ENCODE data around the gene ZNF774.

Gene ZNF774

DNA sequence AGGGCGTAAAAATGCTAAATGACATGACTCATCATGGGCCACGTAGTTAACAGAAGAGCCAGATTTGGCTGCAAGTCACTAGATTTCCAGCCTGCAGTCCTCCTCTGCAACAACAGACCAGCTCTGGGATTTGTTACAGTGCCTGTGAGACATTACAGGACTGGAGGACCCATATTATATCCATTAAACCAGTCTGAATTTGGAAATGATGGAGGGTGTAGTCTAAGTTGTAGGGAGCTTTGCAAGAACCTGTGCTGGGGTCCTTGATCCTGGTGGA is 10.8 kb downstream of the ZNF774 start:
- no peak for DNase-seq (ENCODE audit: extremely low spot score)
- ChIA-PET CTCF (interaction anchor here (0.7 to 6.6 kb wide), 20 partner anchors 13 to 570 kb away, joined by 3 to 53 read pairs (median 4); partner anchors contain the start of genes HDDC3 and IQGAP1), POLR2A (no interaction called here)
- TF ChIP-seq, protein P1, sequence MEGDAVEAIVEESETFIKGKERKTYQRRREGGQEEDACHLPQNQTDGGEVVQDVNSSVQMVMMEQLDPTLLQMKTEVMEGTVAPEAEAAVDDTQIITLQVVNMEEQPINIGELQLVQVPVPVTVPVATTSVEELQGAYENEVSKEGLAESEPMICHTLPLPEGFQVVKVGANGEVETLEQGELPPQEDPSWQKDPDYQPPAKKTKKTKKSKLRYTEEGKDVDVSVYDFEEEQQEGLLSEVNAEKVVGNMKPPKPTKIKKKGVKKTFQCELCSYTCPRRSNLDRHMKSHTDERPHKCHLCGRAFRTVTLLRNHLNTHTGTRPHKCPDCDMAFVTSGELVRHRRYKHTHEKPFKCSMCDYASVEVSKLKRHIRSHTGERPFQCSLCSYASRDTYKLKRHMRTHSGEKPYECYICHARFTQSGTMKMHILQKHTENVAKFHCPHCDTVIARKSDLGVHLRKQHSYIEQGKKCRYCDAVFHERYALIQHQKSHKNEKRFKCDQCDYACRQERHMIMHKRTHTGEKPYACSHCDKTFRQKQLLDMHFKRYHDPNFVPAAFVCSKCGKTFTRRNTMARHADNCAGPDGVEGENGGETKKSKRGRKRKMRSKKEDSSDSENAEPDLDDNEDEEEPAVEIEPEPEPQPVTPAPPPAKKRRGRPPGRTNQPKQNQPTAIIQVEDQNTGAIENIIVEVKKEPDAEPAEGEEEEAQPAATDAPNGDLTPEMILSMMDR (IDR thresholded peaks at IDR 0.05; ENCODE audit: control extremely low read depth, extremely low read depth, low read depth, missing control alignments), result no peak

DNA sequence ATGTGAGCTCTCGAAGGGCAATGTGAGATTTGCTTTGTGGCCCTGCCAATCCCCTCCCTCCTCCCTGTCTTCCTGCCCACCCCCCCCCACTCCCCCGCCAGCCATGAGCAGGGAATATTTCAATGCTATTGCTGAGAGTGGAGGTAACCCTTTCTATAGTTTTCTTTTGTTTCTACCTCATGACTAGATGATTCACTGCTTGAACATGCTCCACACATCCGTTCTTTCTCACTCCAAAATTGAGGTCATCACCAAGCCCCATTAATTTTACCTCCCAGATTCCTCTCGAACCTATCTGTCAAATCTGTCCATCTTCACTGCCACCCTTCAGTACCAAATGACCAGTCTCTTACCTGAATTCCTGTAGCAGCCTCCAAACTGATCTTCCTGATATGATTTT is 12.2 kb downstream of the ZNF774 start:
- ChIA-PET CTCF (interaction anchor here (2.5 to 6.6 kb wide), 3 partner anchors 12 to 45 kb away, joined by 8 to 40 read pairs (median 29); no protein-coding TSS in a partner anchor), POLR2A (interaction anchor here (0.6 kb wide), 1 partner anchor 8 kb away, joined by 4 read pairs; no protein-coding TSS in a partner anchor)
- TF ChIP-seq, protein P1 (IDR thresholded peaks at IDR 0.05; ENCODE audit: control extremely low read depth, extremely low read depth, low read depth, missing control alignments), result no peak
- DNase-seq (ENCODE audit: extremely low spot score), result no peak

GRCh38 chr15:90365414-90366055 is 13.5 kb downstream of the ZNF774 start:
- POLR2A ChIA-PET, result no interaction called here
- DNase-seq (ENCODE audit: extremely low spot score), result no peak
- CTCF ChIA-PET, result interaction anchor here (2.2 to 2.8 kb wide), 2 partner anchors 46 to 64 kb away, joined by 8 to 18 read pairs; no protein-coding TSS in a partner anchor
- TF ChIP-seq, protein P1 (IDR thresholded peaks at IDR 0.05; ENCODE audit: control extremely low read depth, extremely low read depth, low read depth, missing control alignments), result no peak

GRCh38 chr15:90367576-90367975 is 15.5 kb downstream of the ZNF774 start:
- no peak for DNase-seq (ENCODE audit: extremely low spot score)
- ChIA-PET POLR2A (no interaction called here), CTCF (interaction anchor here (0.7 to 2.8 kb wide), 11 partner anchors 9 to 114 kb away, joined by 3 to 18 read pairs (median 5); no protein-coding TSS in a partner anchor)
- TF ChIP-seq, protein P1 (IDR thresholded peaks at IDR 0.05; ENCODE audit: control extremely low read depth, extremely low read depth, low read depth, missing control alignments), result no peak

- no peak for DNase-seq (ENCODE audit: extremely low spot score)
- ChIA-PET POLR2A (no interaction called here), CTCF (interaction anchor here (0.9 to 5.9 kb wide), 8 partner anchors 9 to 107 kb away, joined by 3 to 40 read pairs (median 4); no protein-coding TSS in a partner anchor)
- TF ChIP-seq, protein P1 (IDR thresholded peaks at IDR 0.05; ENCODE audit: control extremely low read depth, extremely low read depth, low read depth, missing control alignments), result no peak
Measured at GRCh38 chr15:90375071-90375470, 23.0 kb downstream of the ZNF774 start.

GRCh38 chr15:90376789-90377188 is 24.7 kb downstream of the ZNF774 start:
- CTCF ChIA-PET, result interaction anchor here (0.7 to 5.9 kb wide), 4 partner anchors 9 to 57 kb away, joined by 3 to 40 read pairs (median 16); no protein-coding TSS in a partner anchor
- no peak for DNase-seq (ENCODE audit: extremely low spot score)

More at GRCh38 chr15:90376789-90377188, 24.7 kb downstream of the ZNF774 start:
- TF ChIP-seq, protein P1 (IDR thresholded peaks at IDR 0.05; ENCODE audit: control extremely low read depth, extremely low read depth, low read depth, missing control alignments), result no peak
- POLR2A ChIA-PET, result no interaction called here
